Caco-2 (cell line): ENCODE data around the gene VPS54. TPM values are rescaled to one million over a fixed set of nuclear protein-coding genes. Genes with fewer than 3 reads are reported as not detected.

Experiments used
- BruUV-seq: library from RNA; stranded (reverse); fragments of 400-500 nt; replicated peaks from 2 replicates; lab custom pipeline; 2021; lab: Mats Ljungman, UMichigan
- CTCF ChIA-PET: fragments of 300-600 bp; sonication (Branson Sonifier 250); formaldehyde crosslinking; loops from one replicate; lab custom pipeline; 2022; ENCODE audit warnings: antibody characterized with exemption; lab: Charles Lee
- POLR2A ChIA-PET: fragments of 300-600 bp; sonication (Branson Sonifier 250); formaldehyde crosslinking; loops from one replicate; lab custom pipeline; 2022; ENCODE audit warnings: antibody characterized with exemption; lab: Charles Lee
- DNase-seq, 2 experiments: peaks; one replicate each; pipeline versions ENCODE4 v3.0.0 to v3.0.0-alpha.2; 2020 to 2022
- H3K27me3 ChIP-seq: replicated peaks from 2 replicates; pipeline ENCODE4 v1.6.0; 2011; ENCODE audit warnings: low read length; ENCODE audit not compliant: control insufficient read depth, insufficient read depth
- H3K36me3 ChIP-seq: 2 replicates; pipeline ENCODE4 v1.5.1; 2011; ENCODE audit warnings: low read length; ENCODE audit not compliant: control insufficient read depth, insufficient read depth
- H3K4me1 ChIP-seq: fragments of 250-450 bp; sonication (Bioruptor Pico); 2 replicates; pipeline ENCODE4 v1.5.1; 2020; ENCODE audit warnings: mild to moderate bottlenecking
- H3K4me3 ChIP-seq: 2 replicates; pipeline ENCODE4 v1.5.1; 2011; ENCODE audit warnings: low read depth, mild to moderate bottlenecking, control low read depth, low read length
- H3K9me3 ChIP-seq: fragments of 250-450 bp; sonication (Bioruptor Pico); 2 replicates; pipeline ENCODE4 v1.5.1; 2020; ENCODE audit warnings: mild to moderate bottlenecking, moderate library complexity
- H3K27ac Mint-ChIP-seq: one replicate; pipeline ENCODE4 v1.8.0; 2022; ENCODE audit warnings: mixed read lengths; ENCODE audit not compliant: unreplicated experiment
- H3K27me3 Mint-ChIP-seq: one replicate; pipeline ENCODE4 v1.8.0; 2022; ENCODE audit warnings: mixed read lengths; ENCODE audit not compliant: insufficient read depth, unreplicated experiment
- H3K36me3 Mint-ChIP-seq: one replicate; pipeline ENCODE4 v1.8.0; 2022; ENCODE audit warnings: mild to moderate bottlenecking, mixed read lengths; ENCODE audit not compliant: insufficient read depth, unreplicated experiment
- H3K4me1 Mint-ChIP-seq: one replicate; pipeline ENCODE4 v1.8.0; 2022; ENCODE audit warnings: low read depth, mixed read lengths; ENCODE audit not compliant: unreplicated experiment
- H3K4me3 Mint-ChIP-seq: one replicate; pipeline ENCODE4 v1.8.0; 2022; ENCODE audit warnings: mild to moderate bottlenecking, moderate library complexity, mixed read lengths; ENCODE audit not compliant: unreplicated experiment
- H3K9me3 Mint-ChIP-seq: one replicate; pipeline ENCODE4 v1.8.0; 2022; ENCODE audit warnings: mixed read lengths; ENCODE audit not compliant: unreplicated experiment
- CTCF ChIP-seq, 2 experiments: fragments of 200-600 bp in 1 of 2; IDR thresholded peaks; 1 replicate in 1 of 2; 2 replicates in 1 of 2; pipeline versions ENCODE4 v1.5.1 to v1.8.0; 2011 to 2022; ENCODE audit warnings: antibody characterized with exemption in 1 of 2, control low read depth in 1 of 2, inconsistent platforms in 1 of 2, low read depth in 1 of 2, low read length in 1 of 2, mild to moderate bottlenecking in 1 of 2, moderate library complexity in 1 of 2; ENCODE audit not compliant: insufficient read depth in 1 of 2, severe bottlenecking in 1 of 2, unreplicated experiment in 1 of 2
- intact Hi-C: fragments of 100-400 bp; cut with micrococcal nuclease; formaldehyde crosslinking; loops from one replicate; pipeline ENCODE4 v1.10.0; 2022; ENCODE audit not compliant: unreplicated experiment
- total RNA-seq: library from RNA; stranded (reverse); gene quantifications from 2 replicates; pipeline ENCODE4 v1.2.3, GENCODE V29; 2022

Gene VPS54
- total RNA-seq, 1 experiment from 2014 or later, result 28.5 TPM

GRCh38 chr2:63866009-63866709 lies 153.1 kb downstream of the VPS54 start:
- Histone ChIP-seq H3K4me3 (no peak overlapping the region), H3K4me1 (peaks cover 47% of the 10 kb centered on the region), H3K9me3 (no peaks in the 10 kb centered on the region), H3K27me3 (no peaks in the 10 kb centered on the region), H3K36me3 (no peaks in the 10 kb centered on the region)
- POLR2A ChIA-PET, result interaction anchor here (2.5 kb wide), 1 partner anchor 24 kb away, joined by 14 read pairs; the partner anchor contains the start of gene UGP2
- intact Hi-C loops, result no loop called here
- Mint-ChIP-seq H3K4me3 (no peak overlapping the region), H3K36me3 (peaks cover 58% of the 10 kb centered on the region), H3K9me3 (no peaks in the 10 kb centered on the region), H3K27me3 (no peaks in the 10 kb centered on the region), H3K4me1 (peaks cover 57% of the 10 kb centered on the region), H3K27ac (no peak overlapping the region)
- no peak for DNase-seq
- BruUV-seq, result no TSS peak
- TF ChIP-seq CTCF (IDR thresholded peaks at IDR 0.05; ENCODE audit: insufficient read depth in 1 of 2, low read depth in 1 of 2, low read length in 1 of 2, severe bottlenecking in 1 of 2, unreplicated experiment in 1 of 2), result no peak
- CTCF ChIA-PET, result interaction anchor here (1.0 kb wide), 1 partner anchor 22 kb away, joined by 3 read pairs; no protein-coding TSS in a partner anchor

GRCh38 chr2:63865159-63865799 lies 153.9 kb downstream of the VPS54 start:
- peaks cover 59% of the 10 kb centered on the region for H3K36me3 Mint-ChIP-seq
- CTCF ChIA-PET, result interaction anchor here (0.6 to 1.0 kb wide), 4 partner anchors 16 to 540 kb away, joined by 3 to 4 read pairs (median 3); no protein-coding TSS in a partner anchor
- peaks cover 50% of the 10 kb centered on the region for H3K4me1 Mint-ChIP-seq
- no peaks in the 10 kb centered on the region for H3K36me3 ChIP-seq
- BruUV-seq, result no TSS peak
- no peak for TF ChIP-seq CTCF (IDR thresholded peaks at IDR 0.05; ENCODE audit: insufficient read depth in 1 of 2, low read depth in 1 of 2, low read length in 1 of 2, severe bottlenecking in 1 of 2, unreplicated experiment in 1 of 2)
- no peak overlapping the region for H3K4me3 ChIP-seq
- H3K4me3 Mint-ChIP-seq, result no peak overlapping the region
- no peak for DNase-seq
- H3K27ac Mint-ChIP-seq, result peak overlapping the region; percentile 46
- no peaks in the 10 kb centered on the region for H3K9me3 Mint-ChIP-seq
- H3K9me3 ChIP-seq, result no peaks in the 10 kb centered on the region
- no peaks in the 10 kb centered on the region for H3K27me3 ChIP-seq
- H3K27me3 Mint-ChIP-seq, result no peaks in the 10 kb centered on the region
- POLR2A ChIA-PET, result interaction anchor here (2.5 kb wide), 1 partner anchor 23 kb away, joined by 14 read pairs; the partner anchor contains the start of gene UGP2
- peaks cover 38% of the 10 kb centered on the region for H3K4me1 ChIP-seq
- intact Hi-C loops, result no loop called here

GRCh38 chr2:63863707-63864106 lies 155.5 kb downstream of the VPS54 start:
- Histone ChIP-seq H3K4me1 (peaks cover 32% of the 10 kb centered on the region), H3K9me3 (no peaks in the 10 kb centered on the region), H3K36me3 (no peaks in the 10 kb centered on the region), H3K27me3 (no peaks in the 10 kb centered on the region), H3K4me3 (no peak overlapping the region)
- Mint-ChIP-seq H3K4me3 (peak overlapping the region; percentile 31), H3K27ac (peak overlapping the region; percentile 85), H3K9me3 (no peaks in the 10 kb centered on the region), H3K27me3 (no peaks in the 10 kb centered on the region), H3K36me3 (peaks cover 74% of the 10 kb centered on the region), H3K4me1 (peaks cover 44% of the 10 kb centered on the region)
- TF ChIP-seq CTCF (IDR thresholded peaks at IDR 0.05; ENCODE audit: insufficient read depth in 1 of 2, low read depth in 1 of 2, low read length in 1 of 2, severe bottlenecking in 1 of 2, unreplicated experiment in 1 of 2), result no peak
- intact Hi-C loops, result no loop called here
- POLR2A ChIA-PET, result interaction anchor here (2.5 kb wide), 1 partner anchor 22 kb away, joined by 14 read pairs; the partner anchor contains the start of gene UGP2
- CTCF ChIA-PET, result no interaction called here
- BruUV-seq, result no TSS peak
- no peak for DNase-seq
